Adrenal gland (tissue), 12 donors: Measurements from ENCODE around the gene LAMA1. TPM values are rescaled to one million over a fixed set of nuclear protein-coding genes. Genes with fewer than 3 reads are reported as not detected.

Source experiments
- DNase-seq, 7 donors: peaks; one replicate each; pipeline ENCODE4 v3.0.0-alpha.2; 2019 to 2020
- H3K27ac ChIP-seq, 5 donors: fragments of 200-600 bp; sonication (generic) in 4 of 5; 1 replicate in 3 of 5; 2 replicates in 2 of 5; pipeline versions ENCODE4 v1.5.1 to v1.8.0; 2016 to 2020; ENCODE audit warnings: mild to moderate bottlenecking in 1 of 5
- H3K27me3 ChIP-seq: fragments of 200-600 bp; 2 replicates; pipeline ENCODE4 v1.8.0; 2021
- H3K36me3 ChIP-seq, 2 donors: fragments of 200-600 bp; replicated peaks in 1 of 2; 1 replicate in 1 of 2; 2 replicates in 1 of 2; pipeline versions ENCODE4 v1.5.1 to v1.8.0; 2018 to 2022
- H3K4me1 ChIP-seq, 2 donors: fragments of 200-600 bp; replicated peaks in 1 of 2; 1 replicate in 1 of 2; 2 replicates in 1 of 2; pipeline versions ENCODE4 v1.5.1 to v1.8.0; 2018 to 2021
- H3K4me3 ChIP-seq, 4 donors: fragments of 200-600 bp; sonication (generic) in 3 of 4; one replicate each; pipeline ENCODE4 v1.5.1; 2016 to 2018
- H3K9me3 ChIP-seq, 3 donors: fragments of 200-600 bp; sonication (generic) in 1 of 3; replicated peaks in 1 of 3; 1 replicate in 2 of 3; 2 replicates in 1 of 3; pipeline versions ENCODE4 v1.5.1 to v1.8.0; 2016 to 2021
- POLR2A ChIP-seq, 2 donors: fragments of 450-650 bp; IDR thresholded peaks; one replicate each; pipeline ENCODE4 v1.6.1; 2017; ENCODE audit warnings: antibody characterized with exemption in 2 of 2, mild to moderate bottlenecking in 2 of 2, moderate library complexity in 1 of 2
- WGBS, 4 donors: extraction: QIAGEN DNeasy Blood & Tissue Kit in 2 of 4; methylation state at CpG; one replicate each; pipeline versions ENCODE4 v1.1.5 to v1.1.7; 2013 to 2017; 5-methylcytosine and 5-hydroxymethylcytosine counted together
- intact Hi-C, 2 donors: fragments of 100-400 bp; cut with DNase I; formaldehyde crosslinking; loops; one replicate each; pipeline versions ENCODE4 v1.14.1 to v1.15.0; 2022 to 2023
- polyA plus RNA-seq, 3 donors: library from polyadenylated mRNA; stranded (reverse); fragments of 200-250 nt in 2 of 3; fragments of 350-450 nt in 1 of 3; fragmentation: Illumina TruSeq in 1 of 3; extraction: RNeasy Lipid Tissue Mini Kit (QIAGEN cat#74804) in 1 of 3; gene quantifications; one replicate each; pipeline ENCODE4 v1.2.3, GENCODE V29; 2013 to 2014
- total RNA-seq, 9 donors: library from RNA; depleted of rRNA in 4 of 9; stranded (reverse); fragments of >200 nt in 4 of 9; fragments of 120-200 nt in 1 of 9; fragmentation: NEBNext Ultra II Directional in 1 of 9; extraction: Animal tissue kit (Norgen Biotek cat#: 25700) in 1 of 9; gene quantifications; one replicate each; pipeline versions ENCODE4 v1.1.0 to v1.2.4, GENCODE V29; 2013 to 2023
- TF ChIP-seq, protein P1 (sequence below), 6 experiments: fragments of 450-650 bp in 4 of 6; fragments of 200-600 bp in 2 of 6; sonication (generic) in 1 of 6; IDR thresholded peaks; 1 replicate in 5 of 6; 2 replicates in 1 of 6; pipeline versions ENCODE4 v1.5.1 to v1.8.0; 2016 to 2021; ENCODE audit warnings: antibody characterized with exemption in 6 of 6, mild to moderate bottlenecking in 2 of 6, moderate library complexity in 1 of 6
- donor health status: healthy with polysubstance abuse.
- donor health status: Bipolar disorder and iron deficiency.
- donor health status: DM: yes; HTN: yes; CAD: no.
- donor health status: DM: no; HTN: no; CAD: no.
- donor health status: DM: no; HTN: no; CAD: no.
- donor health status: DM: yes; HTN: yes; CAD: no.

LAMA1 gene
- total and polyA plus RNA-seq, 12 donors, result 0.07 to 0.55 (median 0.17) TPM

DNA sequence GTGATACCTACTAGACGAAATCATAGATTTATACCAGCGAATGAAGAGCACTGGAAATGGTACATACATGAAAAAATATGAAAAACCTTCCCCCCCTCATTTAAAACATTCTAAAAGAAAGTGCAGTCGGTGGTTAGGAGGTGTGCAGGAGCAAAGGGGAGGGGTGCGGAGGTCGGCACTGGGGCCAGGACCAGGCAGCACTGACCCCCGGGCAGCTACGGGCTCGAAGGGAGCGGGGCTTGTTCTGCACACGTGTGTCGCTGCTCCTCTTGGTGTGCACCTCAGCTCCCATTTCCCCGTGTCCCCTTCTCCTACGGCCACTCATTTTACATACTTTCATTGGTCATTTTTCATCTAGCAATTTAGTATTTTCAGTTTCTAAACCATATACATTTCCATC lies 89.0 kb downstream of the LAMA1 start:
- H3K27me3 ChIP-seq, result no peaks in the 10 kb centered on the region
- H3K36me3 ChIP-seq, result no peaks in the 10 kb centered on the region
- intact Hi-C loops, result no loop called here
- TF ChIP-seq, protein P1, sequence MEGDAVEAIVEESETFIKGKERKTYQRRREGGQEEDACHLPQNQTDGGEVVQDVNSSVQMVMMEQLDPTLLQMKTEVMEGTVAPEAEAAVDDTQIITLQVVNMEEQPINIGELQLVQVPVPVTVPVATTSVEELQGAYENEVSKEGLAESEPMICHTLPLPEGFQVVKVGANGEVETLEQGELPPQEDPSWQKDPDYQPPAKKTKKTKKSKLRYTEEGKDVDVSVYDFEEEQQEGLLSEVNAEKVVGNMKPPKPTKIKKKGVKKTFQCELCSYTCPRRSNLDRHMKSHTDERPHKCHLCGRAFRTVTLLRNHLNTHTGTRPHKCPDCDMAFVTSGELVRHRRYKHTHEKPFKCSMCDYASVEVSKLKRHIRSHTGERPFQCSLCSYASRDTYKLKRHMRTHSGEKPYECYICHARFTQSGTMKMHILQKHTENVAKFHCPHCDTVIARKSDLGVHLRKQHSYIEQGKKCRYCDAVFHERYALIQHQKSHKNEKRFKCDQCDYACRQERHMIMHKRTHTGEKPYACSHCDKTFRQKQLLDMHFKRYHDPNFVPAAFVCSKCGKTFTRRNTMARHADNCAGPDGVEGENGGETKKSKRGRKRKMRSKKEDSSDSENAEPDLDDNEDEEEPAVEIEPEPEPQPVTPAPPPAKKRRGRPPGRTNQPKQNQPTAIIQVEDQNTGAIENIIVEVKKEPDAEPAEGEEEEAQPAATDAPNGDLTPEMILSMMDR (IDR thresholded peaks at IDR 0.05), result no peak
- no peak for DNase-seq
- no peaks in the 10 kb centered on the region for H3K9me3 ChIP-seq
- H3K27ac ChIP-seq, result no peak overlapping the region
- 83 to 87% (median 85%) methylated on average over 13 of the region's 13 CpGs for WGBS, 4 donors
- H3K4me1 ChIP-seq, result no peaks in the 10 kb centered on the region
- no peak overlapping the region for H3K4me3 ChIP-seq

- DNase-seq, result no peak
- H3K27me3 ChIP-seq, result no peaks in the 10 kb centered on the region
- no peak overlapping the region for H3K27ac ChIP-seq
- H3K4me1 ChIP-seq, result no peaks in the 10 kb centered on the region
- H3K36me3 ChIP-seq, result no peaks in the 10 kb centered on the region
- intact Hi-C loops, result no loop called here
- H3K4me3 ChIP-seq, result no peak overlapping the region
- TF ChIP-seq, protein P1 (IDR thresholded peaks at IDR 0.05), result no peak
- no peak for TF ChIP-seq POLR2A (IDR thresholded peaks at IDR 0.05)
- no peaks in the 10 kb centered on the region for H3K9me3 ChIP-seq
- WGBS, 4 donors, result 81 to 84% (median 83%) methylated on average over 6 of the region's 6 CpGs
These were observed 92.4 kb downstream of the LAMA1 start for GRCh38 chr18:7025194-7025593.

GRCh38 chr18:7023581-7023980 lies 94.0 kb downstream of the LAMA1 start:
- Histone ChIP-seq H3K36me3 (no peaks in the 10 kb centered on the region), H3K4me1 (no peaks in the 10 kb centered on the region), H3K27ac (no peak overlapping the region), H3K4me3 (no peak overlapping the region), H3K27me3 (no peaks in the 10 kb centered on the region), H3K9me3 (no peaks in the 10 kb centered on the region)
- no peak for DNase-seq
- no peak for TF ChIP-seq POLR2A (IDR thresholded peaks at IDR 0.05)
- TF ChIP-seq, protein P1 (IDR thresholded peaks at IDR 0.05), result no peak
- intact Hi-C loops, result no loop called here
- 70 to 83% (median 79%) methylated on average over 7 of the region's 7 CpGs for WGBS, 4 donors

- Histone ChIP-seq H3K27me3 (no peaks in the 10 kb centered on the region), H3K36me3 (no peaks in the 10 kb centered on the region), H3K4me1 (no peaks in the 10 kb centered on the region), H3K9me3 (no peaks in the 10 kb centered on the region), H3K27ac (no peak overlapping the region), H3K4me3 (no peak overlapping the region)
- DNase-seq, result no peak
- WGBS, 4 donors, result 82 to 86% (median 83%) methylated on average over 12 to 19 of the region's 19 CpGs
- intact Hi-C loops, result no loop called here
- no peak for TF ChIP-seq POLR2A (IDR thresholded peaks at IDR 0.05)
- TF ChIP-seq, protein P1 (IDR thresholded peaks at IDR 0.05), result no peak
These were observed 94.5 kb downstream of the LAMA1 start for GRCh38 chr18:7023063-7023580.
